Skin of body (tissue), 2 donors: ENCODE measurements around the gene ZNF878. TPM values are rescaled to one million over a fixed set of nuclear protein-coding genes. Genes with fewer than 3 reads are reported as not detected.
"Not testable (repeated sequence)": the region's sequence is repeated elsewhere in the genome, so short reads cannot be mapped to it uniquely, and the experiment has no call there.

Experiments
- DNase-seq: peaks from one replicate; lab custom pipeline; 2025; lab: John Stamatoyannopoulos, UW
- total RNA-seq: library from RNA; depleted of rRNA; stranded (reverse); fragments of >200 nt; gene quantifications from one replicate; pipeline ENCODE4 v1.2.3, GENCODE V29; 2014

ZNF878 gene
- 0.49 TPM for total RNA-seq

DNA sequence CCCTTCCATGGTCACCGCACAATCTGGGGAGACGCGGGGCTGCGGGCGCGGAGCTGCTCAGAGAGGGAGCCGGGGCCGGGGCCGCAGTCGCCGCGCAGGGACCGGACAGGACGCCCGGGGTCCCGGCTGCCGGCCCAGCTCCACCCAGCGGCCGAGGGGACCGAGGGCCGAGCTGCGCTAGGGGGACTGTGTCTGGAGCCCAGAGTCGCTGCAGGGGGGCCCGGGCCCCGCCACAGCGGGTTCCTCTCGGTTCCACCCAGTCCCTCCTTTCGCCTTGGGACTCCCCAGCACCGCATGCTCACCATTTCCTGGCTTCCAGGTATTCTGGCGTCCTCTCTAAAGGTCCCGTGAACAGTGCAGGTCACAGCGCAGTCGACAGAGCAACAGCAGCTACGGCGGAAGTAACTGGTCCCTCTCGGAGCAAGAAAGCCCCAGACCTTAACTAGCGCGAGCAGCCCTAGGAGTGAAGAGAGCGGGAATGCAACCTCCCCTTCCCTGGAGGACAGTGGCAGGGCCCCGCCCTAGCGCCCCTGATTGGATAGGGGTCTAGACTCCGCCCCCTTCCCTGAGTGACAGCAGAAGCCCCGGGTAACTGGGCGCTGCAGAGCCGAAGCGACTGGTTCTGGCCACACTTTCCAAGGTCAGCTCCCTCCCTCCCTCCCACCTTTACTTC, at the start of gene ZNF878:
Gene ZNF878, minus strand, starts transcription at position 465 of the 673 bp plus-strand sequence. Its CDS starts 160 bp downstream, at position 305.
- DNase-seq: peak; percentile 79

DNA sequence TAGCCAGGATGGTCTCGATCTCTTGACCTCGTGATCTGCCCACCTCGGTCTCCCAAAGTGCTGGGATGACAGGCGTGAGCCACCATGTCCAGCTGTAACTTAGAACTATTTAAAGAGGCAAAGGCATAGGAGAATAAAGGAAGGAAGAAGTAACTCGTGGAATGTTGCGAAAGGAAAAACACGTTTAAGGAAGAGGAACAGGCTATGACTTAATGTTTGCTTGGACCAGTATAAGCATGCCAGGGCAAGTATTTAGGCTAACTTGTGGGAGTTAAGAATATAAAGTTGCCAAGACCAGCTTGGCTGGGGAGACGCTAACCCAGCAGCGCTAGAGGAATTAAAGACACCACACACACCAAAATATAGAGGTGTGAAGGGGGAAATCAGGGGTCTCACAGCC, 45.3 kb upstream of the ZNF878 start:
- DNase-seq: no peak

DNA sequence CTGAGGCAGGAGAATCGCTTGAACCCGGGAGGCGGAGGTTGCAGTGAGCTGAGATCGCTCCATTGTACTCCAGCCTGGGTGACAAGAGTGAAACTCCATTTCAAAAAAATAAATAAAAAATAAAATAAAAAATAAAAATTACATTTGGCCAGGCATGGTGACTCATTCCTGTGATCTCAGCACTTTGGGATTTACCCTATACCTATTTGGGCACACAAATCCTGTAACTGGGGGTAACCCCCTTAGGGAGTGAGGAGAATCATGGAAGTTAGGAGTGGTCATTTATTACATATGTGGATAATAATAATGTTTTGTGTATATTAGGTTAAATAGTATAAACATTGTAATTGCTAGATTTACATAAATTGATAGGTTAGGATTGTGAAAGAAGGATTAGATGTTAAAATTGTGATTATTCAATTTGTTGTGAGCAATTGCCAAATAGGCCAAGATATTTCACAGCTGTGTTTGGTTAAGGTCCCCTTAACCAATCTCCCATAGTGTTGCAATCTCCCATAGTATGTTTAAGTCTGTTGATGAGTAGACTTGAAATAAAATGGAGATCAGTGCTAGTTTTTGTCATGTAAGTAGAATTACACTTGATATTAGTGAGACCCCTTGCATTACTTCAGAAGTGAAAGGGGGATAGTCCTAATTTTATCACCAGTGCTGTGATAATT, 42.5 kb upstream of the ZNF878 start:
- no peak for DNase-seq

DNA sequence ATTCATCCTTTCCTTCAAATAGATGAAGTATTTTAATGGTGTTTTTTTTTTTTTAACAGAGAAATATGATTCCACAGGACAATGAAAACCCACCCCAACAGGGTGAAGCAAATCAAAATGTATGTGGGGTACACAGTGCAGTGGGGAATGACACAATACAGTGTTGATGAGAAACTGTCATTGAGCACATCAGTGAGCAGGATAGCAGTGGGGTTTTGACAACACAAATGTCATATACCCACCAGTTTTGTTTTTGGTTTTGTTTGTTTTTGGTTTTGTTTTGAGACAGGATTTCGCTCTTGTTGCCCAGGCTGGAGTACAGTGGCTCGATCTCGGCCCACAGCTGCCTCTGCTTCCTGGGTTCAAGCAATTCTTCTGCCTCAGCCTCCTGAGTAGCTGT, 41.0 kb upstream of the ZNF878 start:
- no peak for DNase-seq

DNA sequence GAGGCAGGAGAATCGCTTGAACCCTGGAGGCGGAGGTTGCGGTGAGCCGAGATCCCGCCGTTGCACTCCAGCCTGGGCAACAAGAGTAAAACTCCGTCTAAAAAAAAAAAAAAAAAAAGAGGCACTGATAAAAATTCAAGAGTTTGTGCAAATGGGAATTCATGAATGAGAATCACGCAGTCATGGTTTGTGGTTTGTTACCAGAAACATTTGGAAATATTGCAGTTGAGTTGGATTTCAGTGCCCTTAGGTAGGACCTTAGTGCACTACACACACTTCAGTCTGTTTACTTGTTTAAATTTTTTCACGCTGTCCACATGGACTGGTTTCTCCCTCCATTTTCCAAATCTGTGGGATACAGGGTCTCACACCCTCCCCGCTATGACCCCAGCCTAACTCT, 40.2 kb upstream of the ZNF878 start:
- no peak for DNase-seq

DNA sequence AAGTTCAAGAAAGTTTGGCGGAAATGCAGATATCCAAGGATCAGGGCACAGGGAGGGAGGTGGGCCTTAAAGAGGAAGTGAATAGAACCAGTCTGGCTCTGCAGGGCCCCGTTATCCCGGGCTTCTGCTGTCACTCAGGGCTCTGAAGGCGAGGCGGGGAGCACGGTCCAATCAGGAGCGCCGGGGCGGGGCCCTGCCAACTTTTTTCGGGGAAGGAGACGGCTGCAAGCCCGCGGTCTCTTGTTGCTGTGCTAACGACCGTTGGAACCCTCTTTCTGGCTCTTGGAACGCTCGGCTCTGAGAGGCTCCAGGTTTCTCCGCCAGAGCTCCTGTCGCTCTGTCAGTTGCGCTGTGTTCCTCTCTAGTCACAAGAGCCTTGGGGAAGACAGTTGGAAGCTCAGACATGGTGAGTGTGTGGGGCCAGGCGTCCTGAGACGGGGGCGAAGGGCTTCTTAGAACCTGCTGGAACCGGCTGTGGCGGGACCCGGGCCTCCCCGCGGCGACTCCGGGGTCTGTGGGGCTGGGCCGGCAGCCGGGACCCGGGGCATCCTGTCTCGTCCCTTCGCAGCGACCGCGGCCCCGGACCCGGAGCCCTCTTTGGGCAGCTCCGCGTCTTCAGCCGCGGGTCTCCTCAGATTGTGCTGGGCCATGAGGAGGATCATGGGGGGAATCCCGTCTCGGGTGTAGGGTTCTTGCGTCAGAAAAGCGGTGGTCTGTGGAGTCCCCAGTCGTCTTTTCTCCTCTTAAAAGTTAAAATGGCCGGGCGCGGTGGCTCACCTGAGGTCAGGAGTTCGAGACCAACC, 39.5 kb upstream of the ZNF878 start:
- DNase-seq: peak; percentile 92

DNA sequence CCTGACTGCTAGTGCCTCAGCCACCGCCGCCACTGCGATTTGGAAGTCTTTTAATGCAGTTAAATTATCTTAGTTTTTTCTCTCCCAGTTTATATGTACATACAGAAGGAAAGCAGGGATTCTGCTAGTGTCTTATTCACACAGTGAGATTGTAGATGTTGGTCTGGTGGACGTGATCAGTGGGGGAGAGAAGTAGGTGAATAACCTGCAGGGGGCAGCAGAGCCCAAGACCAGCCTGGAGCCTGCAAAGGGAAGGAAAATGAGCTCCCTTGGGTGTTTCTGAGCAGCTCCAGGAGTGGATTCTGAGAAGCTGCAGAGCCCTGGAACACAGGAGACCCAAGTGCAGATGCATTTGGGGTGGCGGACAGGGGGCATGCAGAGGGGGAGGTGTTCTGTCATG, 38.0 kb upstream of the ZNF878 start:
- peak; percentile 53 for DNase-seq

DNA sequence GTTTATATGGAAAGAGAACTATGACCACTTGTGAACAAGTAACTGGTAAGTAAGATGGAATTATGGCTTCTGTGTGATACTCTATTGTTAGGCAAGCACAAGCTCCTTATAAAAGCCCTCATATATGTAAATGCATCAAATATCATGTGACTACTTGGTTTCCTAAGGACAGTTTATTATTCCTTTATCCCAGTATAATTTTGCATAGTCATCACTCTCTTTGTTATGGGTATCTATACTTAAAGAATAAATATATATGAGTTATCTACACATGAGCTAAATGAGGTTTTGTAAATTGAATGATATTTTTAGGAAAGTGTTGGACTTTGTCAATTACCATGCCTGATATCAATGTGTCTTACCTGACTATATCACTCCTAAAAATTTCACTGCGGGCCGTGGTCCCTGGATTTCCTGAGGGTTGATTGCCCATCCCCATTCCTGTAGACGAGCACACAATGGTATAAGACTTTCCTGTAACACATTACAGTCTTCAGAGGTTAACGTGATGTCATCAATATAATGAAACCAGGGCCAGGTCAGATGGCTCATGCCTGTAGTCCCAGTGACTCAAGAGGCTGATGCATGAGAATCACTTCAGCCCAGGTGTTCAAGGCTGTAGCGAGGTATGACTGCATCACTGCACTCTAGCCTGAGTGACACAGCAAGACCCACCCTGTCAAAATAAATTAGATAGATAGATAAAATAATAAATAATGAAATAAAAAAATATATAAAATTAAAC, 32.5 kb upstream of the ZNF878 start:
- DNase-seq: no peak

DNA sequence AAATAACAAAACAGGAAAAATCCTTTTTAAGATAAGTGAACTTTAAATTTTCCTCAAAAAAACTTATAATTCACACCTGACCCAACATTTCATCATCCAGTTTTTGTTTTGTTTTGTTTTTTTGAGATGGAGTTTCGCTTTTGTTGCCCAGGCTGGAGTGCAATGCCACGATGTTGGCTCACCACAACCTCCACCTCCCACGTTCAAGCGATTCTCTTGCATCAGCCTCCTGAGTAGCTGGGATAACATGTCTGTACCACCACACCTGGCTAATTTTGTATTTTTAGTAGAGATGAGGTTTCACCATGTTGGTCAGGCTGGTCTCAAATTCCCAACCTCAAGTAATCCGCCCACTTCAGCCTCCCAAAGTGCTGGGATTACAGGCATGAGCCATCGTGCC, 30.6 kb upstream of the ZNF878 start:
- not testable (repeated sequence) for DNase-seq

- no peak for DNase-seq
Observed at GRCh38 chr19:12077375-12077774, 24.6 kb upstream of the ZNF878 start.

DNA sequence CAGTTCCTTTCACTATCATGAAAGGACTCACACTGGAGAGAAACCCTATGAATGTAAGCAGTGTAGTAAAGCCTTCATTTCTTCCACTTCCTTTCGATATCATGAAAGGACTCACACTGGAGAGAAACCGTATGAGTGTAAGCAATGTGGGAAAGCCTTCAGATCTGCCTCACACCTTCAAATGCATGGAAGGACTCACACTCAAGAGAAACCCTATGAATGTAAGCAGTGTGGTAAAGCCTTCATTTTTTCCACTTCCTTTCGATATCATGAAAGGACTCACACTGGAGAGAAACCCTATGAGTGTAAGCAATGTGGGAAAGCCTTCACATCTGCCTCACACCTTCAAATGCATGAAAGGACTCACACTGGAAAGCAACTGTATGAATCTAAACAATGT, 23.6 kb upstream of the ZNF878 start:
- not testable (repeated sequence) for DNase-seq

GRCh38 chr19:12075538-12076139, 22.9 kb upstream of the ZNF878 start:
- DNase-seq: no peak

DNA sequence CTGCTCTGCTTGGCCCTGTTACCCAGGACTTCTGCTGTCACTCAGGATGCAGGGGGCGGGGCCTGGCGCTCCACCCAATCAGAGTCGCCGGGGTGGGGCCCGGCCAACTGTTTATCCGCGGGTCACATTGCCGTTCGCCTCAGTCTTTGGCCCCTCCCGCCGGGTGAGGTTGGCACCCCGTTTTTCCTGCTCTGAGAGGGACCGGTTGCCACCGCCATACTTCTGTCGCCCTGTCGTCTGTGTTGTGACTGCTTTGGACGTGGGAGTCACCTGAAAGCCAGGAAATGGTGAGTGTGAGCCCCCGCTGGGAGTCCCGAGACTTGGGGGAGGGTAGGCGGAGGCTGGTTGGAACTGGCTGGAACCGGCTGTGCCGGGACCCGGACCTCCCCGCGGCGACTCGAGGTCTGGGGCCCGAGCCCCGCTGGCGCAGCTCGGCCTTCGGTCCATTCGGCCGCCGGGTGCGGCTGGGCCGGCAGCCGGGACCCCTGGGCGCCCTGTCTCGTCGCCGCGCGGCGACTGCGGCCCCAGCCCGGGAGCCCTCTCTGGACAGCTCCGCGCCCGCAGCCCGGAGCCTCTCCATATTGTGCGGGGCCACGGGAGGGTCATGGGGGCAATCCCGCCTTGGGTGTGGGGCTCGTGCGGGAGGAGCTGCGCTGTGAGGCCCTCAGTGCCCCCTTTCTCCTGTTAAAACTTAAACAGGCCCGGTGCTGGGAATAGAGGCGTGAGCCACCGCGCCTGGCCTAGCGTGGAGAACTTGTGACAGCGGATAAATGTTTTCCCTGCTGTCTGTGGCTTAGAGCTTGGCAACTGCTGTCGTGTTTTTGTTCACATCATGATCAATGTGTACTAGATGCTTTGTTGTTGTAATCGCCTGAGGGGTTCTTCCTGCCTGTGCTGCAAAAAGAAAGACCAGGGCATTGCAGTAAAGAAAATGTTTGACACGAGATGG, 12.1 kb upstream of the ZNF878 start, which contains the start of gene ZNF844:
Gene ZNF844, plus strand, starts transcription at position 142 of the 949 bp plus-strand sequence. Its CDS starts 143 bp downstream, at position 285.
- DNase-seq: peak; percentile 83

DNA sequence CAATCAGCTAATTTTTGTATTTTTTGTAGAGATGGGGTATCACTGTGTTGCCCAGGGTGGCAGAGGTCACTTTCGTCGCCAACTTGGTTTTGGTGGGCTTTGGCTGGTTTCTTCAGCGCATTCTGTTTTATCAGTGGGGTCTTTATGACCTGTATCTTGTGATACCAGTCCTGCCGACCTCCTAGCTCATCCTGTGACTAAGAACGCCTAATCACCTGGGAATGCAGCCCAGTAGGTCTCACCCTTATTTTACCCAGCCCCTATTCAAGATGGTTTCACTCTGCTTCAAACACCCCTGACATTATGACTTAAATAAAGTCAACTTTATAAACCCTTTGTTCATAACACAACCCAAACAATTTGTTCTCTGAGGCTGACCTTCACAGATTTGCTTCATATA, 3.0 kb upstream of the ZNF878 start:
- DNase-seq: no peak

DNA sequence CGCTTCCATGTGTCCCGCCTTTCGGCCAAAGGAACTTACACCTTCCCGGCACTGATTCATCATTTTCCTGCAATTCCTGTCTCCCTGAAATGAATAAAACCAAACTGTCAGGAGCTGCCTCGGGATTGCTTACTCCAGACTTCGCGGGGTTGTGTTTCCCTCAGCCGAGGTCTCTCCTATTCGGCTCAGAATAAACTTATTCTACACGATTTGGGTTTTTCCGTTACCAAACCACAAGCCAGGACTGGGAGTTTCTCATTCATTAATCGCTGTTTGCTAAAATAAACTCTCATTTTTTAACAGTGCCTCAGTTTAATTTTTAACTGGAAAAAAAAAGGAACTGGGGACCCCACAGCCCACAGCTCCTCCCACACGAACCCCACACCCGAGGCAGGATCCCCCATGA, 667 bp downstream of the ZNF878 start:
- no peak for DNase-seq

DNA sequence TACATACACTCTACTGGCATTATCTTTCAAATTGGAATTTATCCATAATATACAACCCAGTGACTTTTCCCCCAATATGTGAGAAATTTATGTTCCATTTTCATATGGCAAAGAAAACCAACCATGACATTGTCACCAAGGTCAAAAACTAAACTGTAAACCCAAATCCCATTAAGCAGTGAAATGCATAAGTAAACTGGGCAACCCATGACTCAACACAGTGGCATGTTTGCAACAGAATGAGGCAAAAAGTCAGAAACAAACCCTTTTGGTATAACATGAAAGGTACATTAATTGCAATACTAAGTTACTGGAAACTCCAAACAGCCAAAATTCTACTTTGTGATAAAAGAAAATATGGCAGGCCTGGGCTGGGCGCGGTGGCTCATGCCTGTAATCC, 4.9 kb downstream of the ZNF878 start:
- no peak for DNase-seq

- DNase-seq: no peak
Observed at GRCh38 chr19:12043752-12044422, 8.9 kb downstream of the ZNF878 start.

GRCh38 chr19:12042893-12043292, 9.9 kb downstream of the ZNF878 start:
- no peak for DNase-seq
